BJ (cell line): ENCODE data around the gene ALK. TPM values are rescaled to one million over a fixed set of nuclear protein-coding genes. Genes with fewer than 3 reads are reported as not detected.

Source experiments
- CTCF ChIA-PET: fragments of 350-600 bp; formaldehyde crosslinking; extraction: SDS; loops from one replicate; lab custom pipeline; 2021; ENCODE audit warnings: antibody characterized with exemption, inconsistent platforms; lab: Yijun Ruan, JAX
- POLR2A ChIA-PET: fragments of 300-600 bp; sonication (Branson Sonifier 250); formaldehyde crosslinking; extraction: SDS; loops from one replicate; lab custom pipeline; 2021; ENCODE audit warnings: antibody characterized with exemption; lab: Charles Lee
- DNase-seq: peaks from one replicate; pipeline ENCODE4 v3.0.0-alpha.2; 2011; ENCODE audit warnings: low read depth
- H3K27me3 ChIP-seq: 2 replicates; pipeline ENCODE4 v1.6.0; 2011; ENCODE audit warnings: low read length; ENCODE audit not compliant: control insufficient read depth, insufficient read depth
- H3K36me3 ChIP-seq: 2 replicates; pipeline ENCODE4 v1.5.1; 2011; ENCODE audit warnings: low read length; ENCODE audit not compliant: control insufficient read depth, insufficient read depth
- H3K4me3 ChIP-seq: 2 replicates; pipeline ENCODE4 v1.5.1; 2011; ENCODE audit warnings: low read depth, mild to moderate bottlenecking, control low read depth, low read length
- CTCF ChIP-seq: IDR thresholded peaks from 2 replicates; pipeline ENCODE4 v1.5.1; 2011; ENCODE audit warnings: low read depth, mild to moderate bottlenecking, control low read depth, inconsistent platforms, low read length, moderate library complexity; ENCODE audit not compliant: insufficient read depth
- polyA plus RNA-seq: library from polyadenylated mRNA; depleted of rRNA; stranded (reverse); fragments of >200 nt; gene quantifications from 2 replicates; pipeline ENCODE4 v1.2.3, GENCODE V29; 2011

Gene ALK
- polyA plus RNA-seq, 1 experiment = not detected

GRCh38 chr2:29718076-29718686, 203.2 kb downstream of the ALK start:
- ChIA-PET CTCF (interaction anchor here (0.6 kb wide), 1 partner anchor 17 kb away, joined by 3 read pairs; no protein-coding TSS in a partner anchor), POLR2A (no interaction called here)
- DNase-seq = no peak
- Histone ChIP-seq H3K4me3 (no peak overlapping the region), H3K36me3 (no peaks in the 10 kb centered on the region), H3K27me3 (no peaks in the 10 kb centered on the region)
- no peak for TF ChIP-seq CTCF

GRCh38 chr2:29715655-29716054, 205.7 kb downstream of the ALK start:
- no peaks in the 10 kb centered on the region for H3K27me3 ChIP-seq
- H3K36me3 ChIP-seq = no peaks in the 10 kb centered on the region
- ChIA-PET CTCF (interaction anchor here (1.2 kb wide), 1 partner anchor 9 kb away, joined by 3 read pairs; no protein-coding TSS in a partner anchor), POLR2A (no interaction called here)
- DNase-seq = no peak
- H3K4me3 ChIP-seq = no peak overlapping the region
- no peak for TF ChIP-seq CTCF

GRCh38 chr2:29714333-29714732, 207.1 kb downstream of the ALK start:
- no peaks in the 10 kb centered on the region for H3K27me3 ChIP-seq
- no peak for TF ChIP-seq CTCF
- no peaks in the 10 kb centered on the region for H3K36me3 ChIP-seq
- POLR2A ChIA-PET = no interaction called here
- H3K4me3 ChIP-seq = no peak overlapping the region
- CTCF ChIA-PET = interaction anchor here (0.7 to 1.5 kb wide), 2 partner anchors 8 to 11 kb away, joined by 4 read pairs; no protein-coding TSS in a partner anchor
- DNase-seq = no peak

GRCh38 chr2:29706171-29706720, 215.1 kb downstream of the ALK start:
- Histone ChIP-seq H3K27me3 (no peaks in the 10 kb centered on the region; the same call in 1 of the 2 replicates), H3K36me3 (no peaks in the 10 kb centered on the region), H3K4me3 (no peak overlapping the region)
- ChIA-PET CTCF (interaction anchor here (1.0 to 1.1 kb wide), 2 partner anchors 9 to 10 kb away, joined by 3 to 4 read pairs; no protein-coding TSS in a partner anchor), POLR2A (no interaction called here)
- TF ChIP-seq CTCF = no peak
- no peak for DNase-seq

- Histone ChIP-seq H3K4me3 (no peak overlapping the region), H3K36me3 (no peaks in the 10 kb centered on the region), H3K27me3 (no peaks in the 10 kb centered on the region; the same call in 1 of the 2 replicates)
- no peak for TF ChIP-seq CTCF
- DNase-seq = no peak
- ChIA-PET POLR2A (no interaction called here), CTCF (no interaction called here)
Observed at GRCh38 chr2:29705616-29706015, 215.8 kb downstream of the ALK start.
